Endothelial cell (in vitro differentiated cells): ENCODE data around the gene MFSD12. TPM values are rescaled to one million over a fixed set of nuclear protein-coding genes. Genes with fewer than 3 reads are reported as not detected.

Experiments
- DNase-seq: peaks from one replicate; pipeline ENCODE4 v3.0.0; 2021; ENCODE audit warnings: low spot score
- H3K27ac Mint-ChIP-seq: one replicate; pipeline ENCODE4 v1.8.0; 2021; ENCODE audit warnings: mixed read lengths, inconsistent platforms; ENCODE audit not compliant: unreplicated experiment
- H3K27me3 Mint-ChIP-seq: one replicate; pipeline ENCODE4 v1.8.0; 2021; ENCODE audit warnings: mild to moderate bottlenecking, moderate library complexity, mixed read lengths, inconsistent platforms; ENCODE audit not compliant: unreplicated experiment
- H3K36me3 Mint-ChIP-seq: one replicate; pipeline ENCODE4 v1.8.0; 2021; ENCODE audit warnings: mild to moderate bottlenecking, low read depth, mixed read lengths, inconsistent platforms; ENCODE audit not compliant: unreplicated experiment
- H3K4me1 Mint-ChIP-seq: one replicate; pipeline ENCODE4 v1.8.0; 2021; ENCODE audit warnings: mild to moderate bottlenecking, mixed read lengths, inconsistent platforms; ENCODE audit not compliant: unreplicated experiment
- H3K4me3 Mint-ChIP-seq: one replicate; pipeline ENCODE4 v1.8.0; 2021; ENCODE audit warnings: mild to moderate bottlenecking, mixed read lengths, inconsistent platforms; ENCODE audit not compliant: unreplicated experiment
- H3K9me3 Mint-ChIP-seq: one replicate; pipeline ENCODE4 v1.8.0; 2021; ENCODE audit warnings: mixed read lengths, inconsistent platforms; ENCODE audit not compliant: unreplicated experiment
- CTCF ChIP-seq: fragments of 200-600 bp; sonication (generic); IDR thresholded peaks from one replicate; pipeline ENCODE4 v1.5.0; 2021; ENCODE audit warnings: antibody characterized with exemption; ENCODE audit not compliant: unreplicated experiment
- total RNA-seq: library from RNA; stranded (reverse); fragmentation: NEBNext Ultra II Directional; extraction: Animal tissue kit (Norgen Biotek cat#: 25700); gene quantifications from one replicate; pipeline ENCODE4 v1.2.1, GENCODE V29; 2021; ENCODE audit not compliant: unreplicated experiment

The MFSD12 gene
- total RNA-seq, 1 donor from 2014 or later: 54.5 TPM

- H3K4me1 Mint-ChIP-seq: no peaks in the 10 kb centered on the region
- H3K36me3 Mint-ChIP-seq: peaks cover 3% of the 10 kb centered on the region
- no peak overlapping the region for H3K27ac Mint-ChIP-seq
- DNase-seq: no peak
- peak overlapping the region; percentile 47 for H3K4me3 Mint-ChIP-seq
- no peaks in the 10 kb centered on the region for H3K9me3 Mint-ChIP-seq
- peaks cover 3% of the 10 kb centered on the region for H3K27me3 Mint-ChIP-seq
- no peak for TF ChIP-seq CTCF
Observed at GRCh38 chr19:3524904-3525451, 32.4 kb downstream of the MFSD12 start.

GRCh38 chr19:3524078-3524842, 33.1 kb downstream of the MFSD12 start:
- peak overlapping the region; percentile 47 for H3K4me3 Mint-ChIP-seq
- no peak overlapping the region for H3K27ac Mint-ChIP-seq
- no peaks in the 10 kb centered on the region for H3K9me3 Mint-ChIP-seq
- no peak for TF ChIP-seq CTCF
- H3K36me3 Mint-ChIP-seq: peaks cover 3% of the 10 kb centered on the region
- H3K4me1 Mint-ChIP-seq: no peaks in the 10 kb centered on the region
- peaks cover 3% of the 10 kb centered on the region for H3K27me3 Mint-ChIP-seq
- DNase-seq: no peak

GRCh38 chr19:3523361-3524077, 33.9 kb downstream of the MFSD12 start:
- H3K4me1 Mint-ChIP-seq: no peaks in the 10 kb centered on the region
- no peaks in the 10 kb centered on the region for H3K9me3 Mint-ChIP-seq
- H3K27ac Mint-ChIP-seq: no peak overlapping the region
- DNase-seq: no peak
- TF ChIP-seq CTCF: no peak
- peaks cover 3% of the 10 kb centered on the region for H3K36me3 Mint-ChIP-seq
- H3K27me3 Mint-ChIP-seq: peaks cover 3% of the 10 kb centered on the region
- H3K4me3 Mint-ChIP-seq: no peak overlapping the region

GRCh38 chr19:3522421-3523360, 34.7 kb downstream of the MFSD12 start:
- H3K4me3 Mint-ChIP-seq: no peak overlapping the region
- peaks cover 3% of the 10 kb centered on the region for H3K36me3 Mint-ChIP-seq
- H3K9me3 Mint-ChIP-seq: no peaks in the 10 kb centered on the region
- peaks cover 7% of the 10 kb centered on the region for H3K27me3 Mint-ChIP-seq
- no peak for TF ChIP-seq CTCF
- DNase-seq: no peak
- H3K27ac Mint-ChIP-seq: no peak overlapping the region
- no peaks in the 10 kb centered on the region for H3K4me1 Mint-ChIP-seq
